SU-DHL-6 (cell line): Measurements from ENCODE around the gene ZFAND3.

Source experiments
- CTCF ChIP-seq: fragments of 200-600 bp; sonication (generic); IDR thresholded peaks from one replicate; pipeline ENCODE4 v1.5.1; 2017; ENCODE audit warnings: antibody characterized with exemption, mild to moderate bottlenecking, low read length, moderate library complexity; ENCODE audit not compliant: insufficient read depth, poor library complexity, severe bottlenecking
- EZH2phosphoT487 ChIP-seq: fragments of 200-600 bp; sonication (generic), shearing (Covaris generic); conservative IDR thresholded peaks from 2 replicates; pipeline ENCODE4 v1.6.1; 2018; ENCODE audit warnings: mild to moderate bottlenecking, antibody characterized with exemption, low read length, moderate library complexity, mixed read lengths

GRCh38 chr6:37827603-37828265, 8.2 kb downstream of the ZFAND3 start:
- no peak for TF ChIP-seq EZH2phosphoT487
- TF ChIP-seq CTCF: no peak
